Neural cell (in vitro differentiated cells): Measurements from ENCODE around the gene RAB27B. TPM values are rescaled to one million over a fixed set of nuclear protein-coding genes. Genes with fewer than 3 reads are reported as not detected.
A peak's percentile ranks its signal among the peaks of the same experiment; 100 is the strongest.

Experiments
- H2AFZ ChIP-seq: fragments of 200-600, 300-800 bp; sonication (generic), shearing (Covaris generic); 2 replicates; pipeline ENCODE4 v1.6.0; 2014; ENCODE audit warnings: low read depth, mild to moderate bottlenecking, antibody characterized with exemption, low read length, moderate library complexity
- H3F3A ChIP-seq: fragments of 200-600 bp; shearing (Covaris generic); 2 replicates; pipeline ENCODE4 v1.6.1; 2016; ENCODE audit warnings: mild to moderate bottlenecking, moderate library complexity, mixed read lengths, antibody characterized with exemption, low read length; ENCODE audit not compliant: insufficient read depth, poor library complexity, severe bottlenecking
- H3K27ac ChIP-seq: fragments of 200-600, 300-800 bp; sonication (generic), shearing (Covaris generic); 2 replicates; pipeline ENCODE4 v1.5.1; 2014; ENCODE audit warnings: mild to moderate bottlenecking, low read length, moderate library complexity
- H3K27me3 ChIP-seq: fragments of 300-800, 200-600 bp; sonication (generic), shearing (Covaris generic); 2 replicates; pipeline ENCODE4 v1.6.0; 2014; ENCODE audit warnings: mild to moderate bottlenecking, low read depth, low read length, moderate library complexity; ENCODE audit not compliant: insufficient read depth
- H3K36me3 ChIP-seq: fragments of 300-800, 200-600 bp; sonication (generic), shearing (Covaris generic); 2 replicates; pipeline ENCODE4 v1.5.1; 2014; ENCODE audit warnings: mild to moderate bottlenecking, antibody characterized with exemption, low read length, moderate library complexity; ENCODE audit not compliant: insufficient read depth
- H3K4me2 ChIP-seq: fragments of 300-800, 200-600 bp; sonication (generic), shearing (Covaris generic); 2 replicates; pipeline ENCODE4 v1.6.0; 2014; ENCODE audit warnings: mild to moderate bottlenecking, low read length
- H3K4me3 ChIP-seq: fragments of 300-800, 200-600 bp; sonication (generic), shearing (Covaris generic); 2 replicates; pipeline ENCODE4 v1.5.1; 2014; ENCODE audit warnings: mild to moderate bottlenecking, low read length, moderate library complexity
- H3K79me2 ChIP-seq: fragments of 200-600 bp; shearing (Covaris generic); replicated peaks from 2 replicates; pipeline ENCODE4 v1.6.0; 2014; ENCODE audit warnings: mild to moderate bottlenecking, low read length, moderate library complexity; ENCODE audit not compliant: insufficient read depth
- H3K9ac ChIP-seq: fragments of 300-800, 200-600 bp; sonication (generic), shearing (Covaris generic); 2 replicates; pipeline ENCODE4 v1.6.1; 2016; ENCODE audit warnings: mild to moderate bottlenecking, low read length, mixed read lengths
- H3K9me2 ChIP-seq: fragments of 200-600 bp; shearing (Covaris generic); 2 replicates; pipeline ENCODE4 v1.6.1; 2016; ENCODE audit warnings: mild to moderate bottlenecking, low read length, mixed read lengths; ENCODE audit not compliant: insufficient read depth
- H3K9me3 ChIP-seq: fragments of 200-600, 300-800 bp; sonication (generic), shearing (Covaris generic); 2 replicates; pipeline ENCODE4 v1.6.1; 2016; ENCODE audit warnings: mild to moderate bottlenecking, mixed run types, low read length, moderate library complexity, mixed read lengths
- H4K20me1 ChIP-seq: fragments of 200-600 bp; shearing (Covaris generic); 2 replicates; pipeline ENCODE4 v1.6.1; 2016; ENCODE audit warnings: mild to moderate bottlenecking, mixed run types; ENCODE audit not compliant: insufficient read depth
- EP300 ChIP-seq: fragments of 450-650 bp; conservative IDR thresholded peaks from 2 replicates; pipeline ENCODE4 v1.6.1; 2014; ENCODE audit warnings: antibody characterized with exemption, mild to moderate bottlenecking, moderate library complexity; ENCODE audit not compliant: poor library complexity, severe bottlenecking
- EZH2 ChIP-seq: fragments of 200-600, 300-800 bp; shearing (Covaris generic), sonication (generic); IDR thresholded peaks from 2 replicates; pipeline ENCODE4 v1.6.1; 2014; ENCODE audit warnings: antibody characterized with exemption, low read length, borderline replicate concordance, mild to moderate bottlenecking; ENCODE audit not compliant: insufficient read depth, poor library complexity, severe bottlenecking
- MXI1 ChIP-seq: fragments of 450-650 bp; conservative IDR thresholded peaks from 2 replicates; pipeline ENCODE4 v1.6.1; 2014; ENCODE audit warnings: antibody characterized with exemption, mild to moderate bottlenecking; ENCODE audit not compliant: poor library complexity, severe bottlenecking
- POLR2AphosphoS5 ChIP-seq: IDR thresholded peaks from 2 replicates; pipeline ENCODE4 v1.6.1; 2012
- RAD21 ChIP-seq: fragments of 450-650 bp; conservative IDR thresholded peaks from 2 replicates; pipeline ENCODE4 v1.6.1; 2014; ENCODE audit warnings: antibody characterized with exemption, mild to moderate bottlenecking, moderate library complexity
- SMC3 ChIP-seq: fragments of 450-650 bp; conservative IDR thresholded peaks from 2 replicates; pipeline ENCODE4 v1.6.1; 2014; ENCODE audit warnings: antibody characterized with exemption, mild to moderate bottlenecking, moderate library complexity; ENCODE audit not compliant: poor library complexity
- TAF1 ChIP-seq: IDR thresholded peaks from 2 replicates; pipeline ENCODE4 v1.6.1; 2012; ENCODE audit warnings: low read depth
- polyA plus RNA-seq: library from polyadenylated mRNA; depleted of rRNA; stranded (reverse); fragments of >200 nt; gene quantifications from 2 replicates; pipeline ENCODE4 v1.2.3, GENCODE V29; 2014
- TF ChIP-seq, protein P1 (sequence below): IDR thresholded peaks from 2 replicates; pipeline ENCODE4 v1.6.1; 2012; ENCODE audit warnings: borderline replicate concordance
- TF ChIP-seq, protein P2 (sequence below): fragments of 450-650 bp; IDR thresholded peaks from 2 replicates; pipeline ENCODE4 v1.5.1; 2014; ENCODE audit warnings: antibody characterized with exemption, mild to moderate bottlenecking, moderate library complexity; ENCODE audit not compliant: poor library complexity, severe bottlenecking

Gene RAB27B
- polyA plus RNA-seq, 1 donor from 2014 or later: 37.3 TPM

DNA sequence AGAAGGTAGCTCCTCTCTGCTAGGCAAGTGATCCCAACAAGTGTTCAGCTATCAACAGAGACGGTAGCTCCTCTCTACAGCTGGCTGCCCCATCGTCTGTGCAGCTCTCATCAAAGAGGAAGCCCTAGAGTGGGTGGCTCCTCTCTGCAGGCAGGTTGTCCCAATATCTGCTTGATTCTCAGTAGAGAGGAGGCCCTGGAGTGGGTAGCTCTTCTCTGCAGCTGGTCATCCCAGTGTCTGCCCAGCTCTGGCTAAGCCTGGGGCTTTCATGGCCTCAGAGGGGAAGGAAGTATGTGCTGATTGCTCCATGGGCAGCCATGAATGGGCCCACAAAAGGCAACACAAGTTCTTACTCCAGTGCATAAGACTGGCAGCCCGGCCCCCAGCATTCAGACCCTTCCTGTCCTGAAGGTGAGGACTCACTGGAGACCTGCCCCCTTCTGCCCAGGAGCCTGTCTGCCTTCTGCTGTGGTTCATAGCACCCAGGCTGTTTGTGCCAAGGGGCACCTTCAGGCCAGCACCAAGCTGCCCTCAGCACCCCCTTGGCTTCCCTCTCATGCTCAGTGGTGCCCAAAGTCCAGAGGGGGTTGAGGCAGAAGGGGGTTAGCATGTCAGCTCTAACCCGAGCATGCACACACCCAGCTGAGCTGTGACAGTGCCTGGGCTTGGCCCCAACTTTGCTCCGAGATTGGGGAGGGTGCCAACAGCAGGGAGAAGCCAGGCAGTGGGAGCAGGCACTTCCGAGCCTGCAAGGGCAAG, 82.1 kb downstream of the RAB27B start:
- peak overlapping the region; percentile 59 for H3K9ac ChIP-seq
- H3F3A ChIP-seq: peaks cover 5% of the 10 kb centered on the region
- H3K9me2 ChIP-seq: no peaks in the 10 kb centered on the region
- H4K20me1 ChIP-seq: no peaks in the 10 kb centered on the region
- H3K36me3 ChIP-seq: no peaks in the 10 kb centered on the region
- H3K79me2 ChIP-seq: no peaks in the 10 kb centered on the region
- H3K4me3 ChIP-seq: peak overlapping the region; percentile 16
- TF ChIP-seq EZH2 (no peak), TAF1 (no peak), MXI1 (no peak), SMC3 (no peak), RAD21 (no peak), POLR2AphosphoS5 (no peak), EP300 (no peak)
- TF ChIP-seq, protein P1, sequence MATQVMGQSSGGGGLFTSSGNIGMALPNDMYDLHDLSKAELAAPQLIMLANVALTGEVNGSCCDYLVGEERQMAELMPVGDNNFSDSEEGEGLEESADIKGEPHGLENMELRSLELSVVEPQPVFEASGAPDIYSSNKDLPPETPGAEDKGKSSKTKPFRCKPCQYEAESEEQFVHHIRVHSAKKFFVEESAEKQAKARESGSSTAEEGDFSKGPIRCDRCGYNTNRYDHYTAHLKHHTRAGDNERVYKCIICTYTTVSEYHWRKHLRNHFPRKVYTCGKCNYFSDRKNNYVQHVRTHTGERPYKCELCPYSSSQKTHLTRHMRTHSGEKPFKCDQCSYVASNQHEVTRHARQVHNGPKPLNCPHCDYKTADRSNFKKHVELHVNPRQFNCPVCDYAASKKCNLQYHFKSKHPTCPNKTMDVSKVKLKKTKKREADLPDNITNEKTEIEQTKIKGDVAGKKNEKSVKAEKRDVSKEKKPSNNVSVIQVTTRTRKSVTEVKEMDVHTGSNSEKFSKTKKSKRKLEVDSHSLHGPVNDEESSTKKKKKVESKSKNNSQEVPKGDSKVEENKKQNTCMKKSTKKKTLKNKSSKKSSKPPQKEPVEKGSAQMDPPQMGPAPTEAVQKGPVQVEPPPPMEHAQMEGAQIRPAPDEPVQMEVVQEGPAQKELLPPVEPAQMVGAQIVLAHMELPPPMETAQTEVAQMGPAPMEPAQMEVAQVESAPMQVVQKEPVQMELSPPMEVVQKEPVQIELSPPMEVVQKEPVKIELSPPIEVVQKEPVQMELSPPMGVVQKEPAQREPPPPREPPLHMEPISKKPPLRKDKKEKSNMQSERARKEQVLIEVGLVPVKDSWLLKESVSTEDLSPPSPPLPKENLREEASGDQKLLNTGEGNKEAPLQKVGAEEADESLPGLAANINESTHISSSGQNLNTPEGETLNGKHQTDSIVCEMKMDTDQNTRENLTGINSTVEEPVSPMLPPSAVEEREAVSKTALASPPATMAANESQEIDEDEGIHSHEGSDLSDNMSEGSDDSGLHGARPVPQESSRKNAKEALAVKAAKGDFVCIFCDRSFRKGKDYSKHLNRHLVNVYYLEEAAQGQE: no peak
- TF ChIP-seq, protein P2, sequence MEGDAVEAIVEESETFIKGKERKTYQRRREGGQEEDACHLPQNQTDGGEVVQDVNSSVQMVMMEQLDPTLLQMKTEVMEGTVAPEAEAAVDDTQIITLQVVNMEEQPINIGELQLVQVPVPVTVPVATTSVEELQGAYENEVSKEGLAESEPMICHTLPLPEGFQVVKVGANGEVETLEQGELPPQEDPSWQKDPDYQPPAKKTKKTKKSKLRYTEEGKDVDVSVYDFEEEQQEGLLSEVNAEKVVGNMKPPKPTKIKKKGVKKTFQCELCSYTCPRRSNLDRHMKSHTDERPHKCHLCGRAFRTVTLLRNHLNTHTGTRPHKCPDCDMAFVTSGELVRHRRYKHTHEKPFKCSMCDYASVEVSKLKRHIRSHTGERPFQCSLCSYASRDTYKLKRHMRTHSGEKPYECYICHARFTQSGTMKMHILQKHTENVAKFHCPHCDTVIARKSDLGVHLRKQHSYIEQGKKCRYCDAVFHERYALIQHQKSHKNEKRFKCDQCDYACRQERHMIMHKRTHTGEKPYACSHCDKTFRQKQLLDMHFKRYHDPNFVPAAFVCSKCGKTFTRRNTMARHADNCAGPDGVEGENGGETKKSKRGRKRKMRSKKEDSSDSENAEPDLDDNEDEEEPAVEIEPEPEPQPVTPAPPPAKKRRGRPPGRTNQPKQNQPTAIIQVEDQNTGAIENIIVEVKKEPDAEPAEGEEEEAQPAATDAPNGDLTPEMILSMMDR: no peak
- H3K27me3 ChIP-seq: no peaks in the 10 kb centered on the region
- no peaks in the 10 kb centered on the region for H3K9me3 ChIP-seq
- no peak overlapping the region for H2AFZ ChIP-seq
- peak overlapping the region; percentile 88 for H3K27ac ChIP-seq
- no peak overlapping the region for H3K4me2 ChIP-seq

DNA sequence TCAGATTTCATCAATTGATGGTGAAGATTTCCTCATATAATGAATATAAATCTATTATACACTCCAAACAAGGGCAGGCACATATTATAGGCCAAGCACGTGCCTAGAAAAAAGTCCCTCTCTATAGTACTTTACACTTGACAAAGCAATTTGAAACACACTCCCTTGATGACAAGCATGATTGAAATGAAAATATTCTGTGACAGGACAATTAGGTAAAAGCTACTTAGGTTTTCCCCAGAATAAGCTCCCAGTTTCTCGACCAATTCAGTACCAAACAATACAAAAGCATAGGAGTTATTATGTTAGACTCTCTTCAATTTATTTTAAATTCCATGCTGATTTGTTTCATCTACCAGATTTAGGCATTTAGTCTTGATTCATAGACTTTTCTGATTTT, 83.3 kb downstream of the RAB27B start:
- Histone ChIP-seq H3K27ac (peak overlapping the region; percentile 88), H3K9me2 (no peaks in the 10 kb centered on the region), H3K9ac (peak overlapping the region; percentile 59), H3K79me2 (no peaks in the 10 kb centered on the region), H3K4me2 (peak overlapping the region; percentile 50), H3K36me3 (no peaks in the 10 kb centered on the region), H4K20me1 (no peaks in the 10 kb centered on the region), H3F3A (peaks cover 5% of the 10 kb centered on the region), H3K4me3 (peak overlapping the region; percentile 17), H3K9me3 (no peaks in the 10 kb centered on the region), H3K27me3 (no peaks in the 10 kb centered on the region), H2AFZ (no peak overlapping the region)
- TF ChIP-seq EZH2 (no peak), EP300 (peak; percentile 95), RAD21 (no peak), TAF1 (no peak), SMC3 (no peak), POLR2AphosphoS5 (peak; percentile 77), MXI1 (no peak)
- TF ChIP-seq, protein P2: no peak
- TF ChIP-seq, protein P1: peak; percentile 74
